Activated CD4-positive, alpha-beta T cell treated with anti-CD3 and anti-CD28 coated beads, Interleukin-2, amount 50 U/mL, for 16 hours (primary cell): ENCODE measurements around the gene MCF2L.

Source experiments
- DNase-seq: peaks from one replicate; pipeline ENCODE4 v3.0.0-alpha.2; 2020

The MCF2L gene

DNA sequence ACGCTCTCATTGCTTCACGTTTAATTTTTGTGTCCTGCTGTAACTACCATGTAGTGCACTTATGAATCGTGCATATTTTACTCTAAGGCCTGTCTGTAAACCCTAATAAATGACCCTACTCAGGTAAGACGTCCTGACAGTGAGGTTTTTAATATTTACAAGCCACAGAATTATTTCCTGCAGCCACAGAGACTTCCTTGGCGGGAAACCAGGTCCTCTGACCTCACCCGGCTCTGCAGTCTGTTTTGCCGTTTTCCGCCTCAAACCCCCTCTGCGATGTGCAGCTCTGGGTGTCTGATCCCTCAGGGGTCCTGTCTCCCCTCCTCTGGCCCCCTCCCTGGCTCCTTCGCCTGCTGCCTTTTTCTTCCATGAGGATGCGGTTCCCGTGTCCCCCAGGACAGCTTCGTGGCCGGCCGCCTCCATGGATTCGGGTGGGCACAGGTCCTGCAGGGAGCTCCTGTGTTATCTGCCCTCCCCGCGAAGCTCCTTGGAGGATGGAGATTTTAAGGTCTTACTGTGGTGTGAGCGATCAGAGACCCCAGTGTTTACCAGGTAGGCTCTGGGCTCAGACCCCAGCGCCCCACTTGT is 66.3 kb downstream of the MCF2L start:
- no peak for DNase-seq

DNA sequence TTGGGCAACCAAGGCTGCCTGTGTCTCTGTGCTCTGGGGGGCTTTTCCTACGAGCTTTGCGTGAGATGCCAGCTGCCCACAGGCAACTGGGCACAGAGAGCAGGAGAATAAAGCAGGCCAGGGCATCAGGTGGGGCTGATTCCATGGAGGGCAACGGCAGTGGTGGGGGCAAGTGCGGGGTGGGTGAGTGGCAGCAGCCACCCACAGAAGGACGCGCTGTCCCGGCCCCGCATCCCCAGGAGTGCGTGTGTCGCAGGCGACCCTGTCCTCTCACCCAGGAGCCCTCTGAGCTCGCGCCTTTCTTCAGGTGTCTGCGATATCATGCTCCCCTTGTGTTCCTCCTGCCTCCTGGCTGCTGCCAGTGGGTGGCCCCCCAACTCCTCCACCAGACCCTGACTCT is 67.4 kb downstream of the MCF2L start:
- DNase-seq, result no peak

DNA sequence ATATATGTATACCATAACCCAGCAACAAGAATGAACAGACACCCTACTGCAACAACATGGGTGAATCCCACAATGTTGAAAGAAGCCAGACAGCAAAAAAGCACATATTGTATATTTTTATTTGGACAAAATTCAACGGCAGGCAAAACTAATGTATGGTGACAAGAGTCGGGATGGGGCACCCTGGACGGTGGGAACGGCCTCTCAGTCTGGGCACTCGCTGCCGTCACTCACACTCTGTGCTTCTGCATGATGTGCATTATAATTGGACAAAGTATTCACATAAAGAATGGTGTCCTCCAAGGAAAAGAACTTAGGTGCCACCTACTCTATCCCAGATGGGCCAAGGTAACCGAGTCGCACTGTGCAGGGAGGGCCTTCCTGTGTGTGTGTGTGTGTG is 71.0 kb downstream of the MCF2L start:
- DNase-seq, result no peak

DNA sequence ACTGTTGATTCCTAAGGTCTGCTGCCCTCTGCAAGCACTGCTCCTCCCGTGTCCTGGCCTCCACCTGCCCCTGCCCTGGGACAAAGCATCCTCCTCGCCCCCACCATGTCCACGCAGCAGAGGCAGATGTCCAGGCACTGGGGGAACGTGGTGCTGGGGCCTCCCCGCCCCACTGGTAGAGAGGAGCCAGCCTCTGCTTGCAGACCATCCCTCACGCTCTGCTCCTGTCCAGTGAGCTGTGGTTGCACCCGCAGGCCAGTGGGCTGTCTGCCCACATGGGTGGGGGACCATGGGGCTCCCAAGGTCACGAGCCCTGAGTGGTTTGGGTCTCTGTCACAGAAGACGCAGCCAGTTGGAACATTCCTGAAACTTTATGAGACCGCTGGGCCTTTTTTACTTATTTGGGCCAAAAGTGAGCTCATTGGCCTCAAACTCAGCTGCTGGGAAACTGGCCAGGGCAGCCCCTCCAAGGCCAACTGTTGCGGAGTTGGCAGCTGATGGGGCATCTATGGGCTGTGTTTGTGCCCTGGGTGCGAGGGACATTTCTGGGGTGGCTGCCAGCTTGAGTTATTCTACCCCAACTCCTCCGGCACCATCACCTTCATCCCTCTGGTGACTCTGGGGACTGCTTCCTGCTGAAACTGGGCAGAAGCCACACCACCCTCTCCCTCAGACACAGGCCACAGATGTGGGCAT is 71.7 kb downstream of the MCF2L start:
- no peak for DNase-seq

DNA sequence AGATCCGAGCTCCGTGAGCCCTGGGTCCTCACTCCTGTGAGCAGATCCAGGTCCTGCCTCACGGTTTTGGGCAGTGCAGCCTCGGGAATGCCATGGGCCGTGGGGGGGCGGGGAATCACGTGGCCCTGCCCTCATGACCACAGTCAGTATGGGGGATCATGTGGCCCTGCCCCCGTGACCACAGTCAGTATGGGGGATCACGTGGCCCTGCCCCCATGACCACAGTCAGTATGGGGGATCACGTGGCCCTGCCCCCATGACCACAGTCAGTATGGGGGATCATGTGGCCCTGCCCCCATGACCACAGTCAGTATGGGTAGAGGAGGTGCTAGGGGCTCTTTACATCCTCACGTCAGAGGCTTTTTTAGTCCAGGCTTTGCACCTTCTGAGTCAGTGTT is 72.3 kb downstream of the MCF2L start:
- DNase-seq, result no peak

DNA sequence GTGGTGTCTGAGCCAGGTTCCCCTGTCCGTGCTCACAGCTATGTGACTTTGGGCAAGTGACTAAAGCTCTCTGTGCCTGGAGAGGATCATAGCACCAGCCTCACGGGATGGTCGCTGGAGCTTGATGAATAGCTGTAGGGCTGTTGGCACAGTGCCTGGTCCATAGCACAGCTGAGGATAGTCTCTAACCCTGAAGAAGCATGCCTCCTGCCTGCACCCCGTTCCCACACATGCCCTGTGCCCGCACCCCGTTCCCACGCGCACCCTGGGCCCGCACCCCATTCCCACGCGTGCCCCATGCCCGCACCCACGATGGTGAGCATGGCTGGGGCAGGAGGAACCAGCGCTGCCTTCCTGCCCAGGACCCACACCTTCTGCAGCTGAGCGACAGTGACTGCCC is 72.9 kb downstream of the MCF2L start:
- no peak for DNase-seq

DNA sequence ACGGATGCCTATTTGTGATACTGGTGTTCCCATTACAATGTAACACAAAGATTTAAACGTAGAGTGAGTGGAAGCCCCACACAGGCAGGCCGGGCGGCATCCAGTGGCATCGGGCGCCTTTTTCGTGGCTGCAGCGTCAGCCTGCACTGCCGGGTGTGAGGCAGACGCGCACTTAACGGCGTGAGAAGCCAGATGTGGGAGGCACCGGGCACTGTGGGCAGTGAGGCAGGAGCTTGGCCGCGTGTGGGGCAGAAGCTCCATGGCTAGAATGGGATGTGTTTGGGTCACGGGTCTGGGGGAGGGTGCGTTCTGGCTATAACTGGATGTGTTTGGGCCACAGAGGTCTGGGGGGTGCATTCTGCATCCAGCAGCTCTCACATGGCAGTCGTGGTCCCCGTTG is 73.4 kb downstream of the MCF2L start:
- no peak for DNase-seq

DNA sequence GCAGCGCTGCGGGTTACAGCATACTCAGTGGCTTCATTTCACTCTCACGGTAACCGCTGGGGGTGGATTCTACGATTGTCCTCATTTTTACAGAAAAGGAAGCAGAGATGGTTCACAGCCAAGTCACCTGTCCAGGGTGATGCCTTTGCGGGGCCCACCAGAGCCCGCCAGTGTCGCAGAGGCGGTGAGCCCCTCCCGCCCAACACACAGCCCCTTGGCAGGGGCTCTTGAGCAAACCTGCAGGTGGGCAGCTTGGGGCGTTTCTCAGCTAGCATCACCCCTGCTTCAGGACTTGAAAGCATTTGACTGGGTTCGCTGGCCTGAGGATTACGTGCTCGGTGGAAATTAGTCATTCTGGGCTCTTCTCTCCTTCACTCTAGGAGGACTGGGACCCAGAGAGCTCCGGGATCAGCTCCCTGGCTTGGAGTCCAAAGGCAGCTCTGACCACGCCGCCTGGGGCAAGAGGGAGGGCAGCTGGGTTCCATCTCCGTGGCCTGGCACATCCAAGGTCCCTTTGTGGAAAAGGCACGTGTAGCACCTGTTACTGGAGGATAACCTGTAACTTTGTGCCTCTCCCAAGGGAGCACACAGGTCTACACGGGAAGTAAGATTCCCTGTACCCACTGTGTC is 74.1 kb downstream of the MCF2L start:
- DNase-seq, result no peak

DNA sequence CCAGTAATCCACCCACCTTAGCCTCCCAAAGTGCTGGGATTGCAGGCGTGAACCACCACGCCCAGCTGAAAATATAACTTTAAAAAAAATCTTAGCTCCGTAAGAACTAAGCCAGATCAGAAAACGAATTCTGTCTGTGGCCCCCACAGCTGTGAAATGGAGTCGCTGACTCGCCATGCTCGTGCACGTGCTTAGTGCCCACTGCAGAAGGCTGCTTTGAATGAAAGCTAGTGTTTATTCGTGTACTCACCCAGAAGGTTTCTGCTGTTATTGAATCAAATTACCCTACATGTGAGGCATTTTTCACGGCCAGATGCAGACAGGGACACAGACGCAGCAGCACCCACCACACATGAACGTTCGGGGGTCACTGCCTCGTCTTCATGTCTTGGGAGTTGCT is 74.9 kb downstream of the MCF2L start:
- no peak for DNase-seq

DNA sequence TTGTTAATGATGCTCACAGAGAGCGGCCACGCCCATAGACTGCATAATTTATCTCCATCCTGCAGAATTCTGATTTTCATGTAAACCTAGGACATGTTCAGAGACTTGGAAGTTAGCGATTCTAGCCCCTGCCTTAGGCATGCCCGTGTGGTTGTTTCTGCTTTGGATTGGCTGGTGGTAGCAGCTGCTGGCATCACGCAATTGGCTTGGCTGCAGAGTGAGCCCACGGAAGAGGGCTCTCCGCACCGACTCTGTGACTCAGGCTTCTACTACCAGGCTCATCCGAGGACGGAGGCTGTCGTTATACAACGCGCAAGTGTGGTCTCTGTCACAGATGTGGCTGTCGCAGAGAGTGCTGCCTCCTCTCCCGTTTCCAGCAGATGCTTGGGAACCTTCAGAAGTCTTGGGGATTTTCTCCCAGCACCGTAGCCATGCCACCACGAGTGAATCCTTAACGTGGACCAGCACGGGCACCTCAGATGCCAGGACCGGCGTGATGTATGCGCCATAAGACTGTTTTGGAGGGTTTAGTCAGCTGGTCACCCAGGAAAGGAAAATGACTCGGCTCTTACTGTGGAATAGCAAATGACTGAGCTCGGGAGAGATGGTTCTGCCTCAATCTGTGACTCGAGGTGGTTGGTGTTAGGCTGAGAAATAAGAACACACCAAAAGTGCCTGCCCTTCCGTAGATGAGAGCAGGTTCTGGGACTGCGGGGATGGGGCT is 75.5 kb downstream of the MCF2L start:
- DNase-seq, result no peak

DNA sequence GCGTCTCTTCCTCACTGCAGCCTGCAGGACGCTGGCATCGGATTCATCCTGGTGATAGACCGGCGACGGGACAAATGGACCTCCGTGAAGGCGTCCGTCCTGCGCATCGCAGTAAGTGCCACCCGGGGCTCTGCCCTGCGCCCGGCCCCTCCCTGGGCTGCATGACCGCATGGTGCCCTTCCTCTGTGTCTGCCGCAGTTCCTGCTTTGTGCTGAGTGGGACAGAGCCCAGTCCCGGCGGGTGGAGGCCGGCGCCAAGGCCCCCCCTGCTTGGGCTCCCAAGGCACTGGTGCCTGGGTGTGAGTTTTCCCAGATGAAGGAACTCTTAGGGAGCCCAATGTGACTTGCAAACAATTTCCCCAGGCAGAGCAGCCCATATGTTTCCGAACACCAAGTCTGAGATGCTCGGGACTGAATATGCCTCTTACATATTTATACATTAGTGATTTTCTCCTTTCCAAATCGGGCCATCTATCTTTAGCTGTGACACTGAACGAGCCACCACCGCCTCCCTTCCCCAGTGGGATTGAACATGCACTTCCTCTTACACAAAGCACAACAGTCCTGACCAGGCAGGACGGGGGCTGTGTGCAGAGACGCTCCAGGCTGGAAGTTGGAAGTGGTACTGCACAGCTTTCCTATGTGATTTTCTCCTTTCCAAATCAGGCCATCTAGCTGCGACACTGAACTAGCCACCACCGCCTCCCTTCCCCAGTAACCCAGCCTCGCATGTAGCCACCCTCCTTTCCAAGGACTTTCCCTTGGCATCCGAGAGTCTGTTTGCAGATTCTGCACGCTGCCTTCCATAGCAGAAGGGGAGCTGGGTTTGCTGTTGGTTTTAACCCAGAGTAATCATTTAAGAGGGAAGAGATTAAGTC is 76.5 kb downstream of the MCF2L start:
- no peak for DNase-seq

DNA sequence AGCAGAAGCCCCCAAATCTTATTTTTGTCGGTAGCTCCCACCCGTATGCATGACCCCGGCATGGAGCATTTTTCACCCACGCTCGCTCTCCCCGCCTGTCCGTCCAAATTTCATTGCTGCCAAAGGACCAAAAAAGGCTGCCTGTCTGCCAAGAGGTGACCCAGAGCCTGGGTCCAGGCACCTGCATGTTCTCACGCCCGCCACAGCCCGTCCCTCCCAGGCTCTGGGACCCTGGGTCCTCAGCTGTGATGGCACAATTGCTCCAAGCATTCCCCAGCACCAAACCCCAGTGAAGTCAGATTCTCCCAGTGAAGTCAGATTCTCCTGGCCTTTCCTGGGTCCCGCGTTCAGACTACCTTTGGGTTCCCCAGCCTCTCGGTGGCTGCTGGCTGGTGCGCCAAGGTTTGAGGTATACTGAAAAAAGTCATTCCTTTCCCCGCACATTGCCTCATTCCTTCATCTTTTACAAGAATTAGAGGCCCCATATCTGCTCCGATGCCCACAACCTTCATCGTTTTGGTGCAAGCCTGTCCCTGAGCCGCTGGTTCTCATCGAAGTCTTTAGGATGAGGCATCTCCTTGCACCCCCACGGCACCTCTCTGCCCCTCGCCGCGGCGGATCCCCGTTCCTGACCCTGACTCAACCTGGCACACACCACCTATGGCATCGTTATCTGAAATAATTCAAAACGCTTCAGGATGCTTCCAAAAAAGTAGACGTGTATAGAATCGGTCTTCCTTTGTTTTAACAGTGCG is 77.3 kb downstream of the MCF2L start:
- DNase-seq, result no peak

DNA sequence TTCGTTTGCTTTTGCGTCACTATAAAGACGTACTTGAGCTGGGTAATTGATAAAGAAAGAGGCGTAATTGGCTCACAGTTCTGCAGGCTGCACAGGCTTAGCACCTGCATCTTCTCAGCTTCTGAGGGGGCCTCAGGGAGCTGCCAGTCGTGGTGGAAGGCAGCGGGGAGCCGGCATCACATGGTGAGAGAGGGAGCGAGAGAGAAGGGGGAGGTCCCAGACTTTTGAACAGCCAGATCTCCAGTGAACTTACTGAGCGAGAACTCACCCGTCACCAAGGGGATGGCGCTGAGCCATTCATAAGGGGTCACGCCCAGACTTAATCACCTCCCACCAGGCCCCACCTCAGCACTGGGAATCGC is 77.8 kb downstream of the MCF2L start:
- DNase-seq, result no peak

DNA sequence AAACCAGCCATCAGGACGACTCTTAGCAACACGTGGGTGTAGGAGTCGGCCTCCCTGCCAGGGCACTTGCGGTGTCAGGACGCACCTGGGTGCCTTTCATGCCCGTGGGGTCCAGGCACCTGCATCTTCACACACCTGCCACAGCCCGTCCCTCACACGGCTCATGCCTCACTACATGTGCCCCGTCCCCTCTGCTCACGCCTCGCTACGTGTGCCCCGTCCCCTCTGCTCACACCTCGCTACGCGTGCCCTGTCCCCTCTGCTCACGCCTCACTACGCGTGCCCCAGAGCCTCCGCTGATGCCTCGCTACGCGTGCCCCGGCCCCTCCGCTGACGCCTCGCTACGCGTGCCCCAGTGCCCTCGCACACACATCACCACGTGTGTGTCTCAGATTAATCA is 78.6 kb downstream of the MCF2L start:
- DNase-seq, result no peak

DNA sequence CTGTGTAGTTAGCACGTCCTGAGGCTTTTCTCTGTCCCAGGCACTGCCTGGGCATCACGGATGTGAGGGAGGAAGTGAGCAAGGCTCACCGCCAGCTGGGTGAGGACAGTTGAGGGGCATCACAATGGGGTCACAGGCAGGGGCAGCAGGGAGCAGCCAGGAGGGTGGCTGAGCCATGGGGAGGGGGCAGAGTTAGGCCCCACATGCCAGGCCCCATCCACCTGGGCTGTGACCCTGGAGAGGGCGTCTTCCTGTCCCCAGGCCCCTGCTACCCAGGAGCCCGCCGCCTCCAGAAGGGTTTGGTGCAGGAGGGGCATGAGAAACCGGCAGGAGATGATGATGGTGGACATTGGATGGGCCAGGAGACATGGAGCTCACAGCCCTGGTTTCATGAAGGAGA is 79.8 kb downstream of the MCF2L start:
- DNase-seq, result no peak

DNA sequence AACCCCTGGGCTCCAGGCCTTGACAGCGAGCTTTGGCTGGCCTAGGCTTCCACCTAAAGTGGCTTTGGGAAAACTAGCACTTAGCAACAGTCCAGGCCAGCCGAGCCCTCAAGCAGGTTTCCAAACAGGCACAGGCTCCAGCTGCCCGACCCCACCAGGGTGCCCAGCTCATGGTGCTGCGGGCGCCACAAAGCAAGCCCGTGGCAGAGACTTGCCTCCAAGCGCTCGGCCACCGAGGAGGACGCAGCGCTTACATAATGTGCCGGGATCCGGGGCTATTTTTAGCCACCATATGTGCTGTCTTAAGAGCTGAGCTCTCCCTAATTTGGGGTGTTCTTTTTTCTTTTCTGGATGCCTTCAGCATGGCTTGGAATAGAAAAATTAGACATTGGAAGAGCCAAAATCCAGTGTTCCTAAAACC is 80.5 kb downstream of the MCF2L start:
- DNase-seq, result no peak

DNA sequence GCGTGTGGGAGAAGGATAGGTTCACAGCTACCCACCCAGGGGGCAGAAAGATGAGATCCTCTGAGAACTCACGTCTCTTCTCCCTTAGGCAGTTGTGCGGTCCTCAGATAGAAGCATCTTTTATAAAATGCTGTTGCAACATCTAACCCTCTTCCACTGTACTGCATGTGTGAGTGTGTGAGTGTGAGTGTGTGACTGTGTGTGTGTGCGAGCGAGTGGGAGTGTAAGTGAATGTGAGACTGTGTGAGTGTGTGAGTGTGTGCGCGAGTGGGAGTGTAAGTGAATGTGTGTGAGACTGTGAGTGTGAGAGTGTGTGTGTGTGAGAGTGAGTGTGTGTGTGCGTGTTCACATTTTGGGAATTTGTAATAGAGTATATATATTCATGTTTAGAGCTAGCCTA is 81.0 kb downstream of the MCF2L start:
- no peak for DNase-seq

DNA sequence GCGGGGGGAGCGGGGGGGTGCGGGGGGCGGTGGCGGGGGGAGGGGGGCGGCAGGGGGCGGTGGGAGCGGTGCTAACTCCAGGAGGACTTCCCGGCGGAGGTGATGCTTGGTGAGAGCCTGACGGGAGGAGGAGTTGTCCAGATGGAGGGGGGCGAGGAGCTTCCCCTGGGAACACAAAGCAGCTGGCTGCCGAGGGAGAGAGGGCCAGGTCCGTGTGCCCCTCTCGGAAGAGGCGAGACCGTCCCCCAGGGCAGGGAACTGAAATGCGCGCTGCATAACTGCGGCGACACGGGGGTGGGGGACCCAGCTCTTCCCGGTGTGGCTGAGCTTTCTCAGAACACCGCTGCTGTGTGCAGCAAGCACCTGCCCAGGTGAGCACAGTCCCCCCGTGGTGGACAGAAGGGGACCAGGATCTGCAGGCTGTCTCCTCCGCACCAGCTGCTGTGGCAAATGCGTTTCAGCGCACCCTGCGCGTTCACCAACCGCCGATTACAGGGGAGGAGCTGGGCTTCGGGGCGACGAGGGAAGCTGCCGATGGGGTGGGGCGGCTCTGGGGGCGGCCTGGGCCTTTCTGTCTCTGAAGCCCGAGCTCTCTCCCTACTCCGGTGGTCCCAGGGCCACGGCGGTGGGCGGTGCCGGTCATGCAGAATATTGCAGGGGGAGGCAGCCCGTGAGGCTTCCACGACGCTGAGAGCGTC is 81.9 kb downstream of the MCF2L start:
- DNase-seq, result no peak

DNA sequence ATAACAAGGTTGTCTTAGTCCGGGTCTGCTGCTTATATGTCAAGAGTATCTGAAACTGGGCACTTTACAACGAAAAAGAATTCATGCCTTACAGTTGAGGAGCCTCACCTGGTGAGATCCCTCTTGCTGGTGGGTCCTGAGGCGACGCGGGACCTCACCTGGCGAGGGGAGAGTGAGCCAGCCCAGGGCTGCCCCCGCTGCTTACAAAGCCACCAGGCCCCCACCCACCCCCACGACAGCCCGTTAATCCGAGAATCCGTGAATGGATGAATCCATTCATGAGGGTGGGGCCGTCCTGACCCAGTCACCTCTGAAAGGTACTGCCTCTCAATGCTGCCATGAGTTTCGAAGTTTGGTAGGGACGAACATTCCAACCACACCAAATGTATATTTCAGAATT is 82.6 kb downstream of the MCF2L start:
- no peak for DNase-seq

DNA sequence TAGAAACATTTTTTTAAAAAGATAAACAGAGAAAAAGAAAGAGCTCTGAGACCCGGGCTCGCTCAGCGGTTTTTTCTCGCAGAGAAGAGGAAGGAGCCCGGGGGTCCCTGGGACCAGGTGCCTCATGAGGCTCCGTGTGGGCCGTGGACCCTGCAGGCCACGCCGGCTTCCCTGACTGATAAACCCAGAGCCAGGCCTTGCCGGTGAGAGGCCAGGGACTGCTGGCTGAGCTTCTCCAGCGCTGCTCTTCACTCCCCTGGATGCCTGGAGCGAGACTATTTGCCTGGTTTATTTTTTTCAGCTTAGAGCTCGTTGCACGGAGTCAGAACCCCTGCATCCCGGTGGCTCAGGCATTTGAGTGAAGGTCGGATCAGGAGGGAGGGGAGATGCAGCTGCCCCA is 83.2 kb downstream of the MCF2L start:
- DNase-seq, result no peak

DNA sequence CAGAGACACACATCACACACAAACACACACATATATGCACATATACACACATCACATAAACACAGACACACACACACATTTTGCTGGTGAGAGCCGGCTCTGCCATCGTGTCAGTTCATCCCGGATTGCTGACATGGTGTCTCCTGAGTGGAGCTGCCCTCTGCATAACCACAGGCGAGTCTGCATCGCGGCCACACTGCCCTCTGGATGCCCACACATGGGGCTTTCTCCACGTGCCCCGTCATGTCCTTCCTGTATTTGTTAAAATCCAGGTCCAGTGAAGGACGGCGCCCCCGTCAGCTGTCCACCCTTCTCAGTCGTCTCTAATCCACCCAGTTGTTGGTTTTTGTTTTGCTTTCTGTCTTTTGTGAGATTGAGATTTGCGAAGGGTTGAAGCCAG is 84.0 kb downstream of the MCF2L start:
- no peak for DNase-seq

DNA sequence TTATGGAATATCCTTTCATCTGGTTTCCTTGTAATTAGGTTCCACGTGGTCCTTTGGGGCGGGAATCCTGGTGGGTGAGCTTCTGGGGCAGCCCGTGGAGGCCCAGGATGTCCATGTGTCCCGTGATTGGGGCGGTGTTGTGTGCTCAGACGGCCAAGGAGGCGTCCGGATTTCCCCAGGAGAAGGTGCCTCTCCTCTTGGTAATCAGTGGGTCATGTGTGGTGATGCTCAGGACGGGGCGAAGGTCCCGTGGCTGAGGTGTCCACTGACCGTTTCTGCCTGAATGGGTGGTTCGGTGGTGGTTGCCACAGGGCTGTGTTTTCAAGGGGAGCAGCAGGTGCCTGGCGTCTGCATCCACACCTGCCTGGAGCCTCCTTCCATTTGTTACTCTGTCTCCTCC is 84.4 kb downstream of the MCF2L start:
- no peak for DNase-seq
